ENCODE data around the gene XCL1. TPM values are rescaled to one million over a fixed set of nuclear protein-coding genes. Genes with fewer than 3 reads are reported as not detected.

The XCL1 gene
- total RNA-seq, 1 experiment from 2014 or later = not detected

DNA sequence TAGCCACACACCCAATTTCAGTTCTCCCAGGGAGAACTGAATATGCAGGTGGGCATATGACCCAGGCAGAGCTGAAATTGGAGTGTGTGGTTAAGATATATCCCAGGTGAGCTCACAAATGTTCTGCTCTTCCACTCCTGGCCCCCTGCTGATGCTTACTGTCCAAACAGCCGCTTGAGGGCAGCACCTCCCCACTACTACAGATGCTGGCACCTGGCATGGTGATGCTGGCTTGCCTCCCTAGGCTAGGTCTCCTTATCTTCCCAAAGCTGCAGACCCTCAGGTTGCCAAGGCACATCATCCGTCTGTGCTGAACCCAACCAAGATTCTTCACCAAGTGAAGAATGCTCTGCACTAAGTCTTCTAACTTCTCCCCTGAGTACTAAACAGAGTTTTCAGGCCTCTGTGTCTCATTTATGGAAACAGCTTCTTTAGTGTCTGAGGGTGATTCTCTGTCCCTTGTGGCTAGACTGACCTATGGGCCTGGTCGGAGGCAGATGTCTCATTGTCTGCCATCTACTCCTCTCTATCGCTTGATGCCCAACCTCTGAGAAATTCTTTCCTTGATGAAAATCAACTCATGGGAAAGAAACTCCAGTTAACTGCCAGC, 27.2 kb downstream of the XCL1 start:
- no peaks in the 10 kb centered on the region for H3K27me3 ChIP-seq (ENCODE audit: insufficient read depth, low read depth)
- TF ChIP-seq, protein P1, sequence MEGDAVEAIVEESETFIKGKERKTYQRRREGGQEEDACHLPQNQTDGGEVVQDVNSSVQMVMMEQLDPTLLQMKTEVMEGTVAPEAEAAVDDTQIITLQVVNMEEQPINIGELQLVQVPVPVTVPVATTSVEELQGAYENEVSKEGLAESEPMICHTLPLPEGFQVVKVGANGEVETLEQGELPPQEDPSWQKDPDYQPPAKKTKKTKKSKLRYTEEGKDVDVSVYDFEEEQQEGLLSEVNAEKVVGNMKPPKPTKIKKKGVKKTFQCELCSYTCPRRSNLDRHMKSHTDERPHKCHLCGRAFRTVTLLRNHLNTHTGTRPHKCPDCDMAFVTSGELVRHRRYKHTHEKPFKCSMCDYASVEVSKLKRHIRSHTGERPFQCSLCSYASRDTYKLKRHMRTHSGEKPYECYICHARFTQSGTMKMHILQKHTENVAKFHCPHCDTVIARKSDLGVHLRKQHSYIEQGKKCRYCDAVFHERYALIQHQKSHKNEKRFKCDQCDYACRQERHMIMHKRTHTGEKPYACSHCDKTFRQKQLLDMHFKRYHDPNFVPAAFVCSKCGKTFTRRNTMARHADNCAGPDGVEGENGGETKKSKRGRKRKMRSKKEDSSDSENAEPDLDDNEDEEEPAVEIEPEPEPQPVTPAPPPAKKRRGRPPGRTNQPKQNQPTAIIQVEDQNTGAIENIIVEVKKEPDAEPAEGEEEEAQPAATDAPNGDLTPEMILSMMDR (conservative IDR thresholded peaks at IDR 0.05) = peak; percentile 95
- TF ChIP-seq EZH2 (IDR thresholded peaks at IDR 0.05; ENCODE audit: low read depth) = no peak

DNA sequence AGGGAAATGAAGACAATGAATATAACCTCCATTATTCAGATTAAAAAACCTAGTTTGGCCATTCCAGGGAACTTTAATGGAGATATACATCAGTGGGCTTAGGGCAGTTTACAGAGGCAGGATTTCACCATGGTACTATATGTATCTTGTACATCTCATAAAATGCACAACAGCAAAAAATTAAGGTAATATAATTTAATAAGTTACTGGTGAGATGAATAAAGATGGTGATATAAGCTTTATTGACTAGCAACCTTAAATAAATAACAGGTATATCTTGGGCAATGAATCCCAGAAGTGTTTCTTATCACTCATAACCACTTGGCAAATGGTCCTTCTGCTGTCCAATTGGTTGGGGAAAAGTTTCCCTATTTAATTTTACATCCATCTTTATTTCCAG, 29.0 kb downstream of the XCL1 start:
- Histone ChIP-seq H3K4me1 (replicated peaks; ENCODE audit: insufficient read depth) (no peaks in the 10 kb centered on the region), H3K27ac (no peak overlapping the region), H3K4me3 (no peak overlapping the region), H4K20me1 (ENCODE audit: insufficient read depth) (no peaks in the 10 kb centered on the region), H3K4me2 (no peak overlapping the region), H2AFZ (no peak overlapping the region), H3K9me2 (ENCODE audit: insufficient read depth) (no peaks in the 10 kb centered on the region), H3K9me3 (ENCODE audit: insufficient read depth, low read depth) (no peaks in the 10 kb centered on the region), H3F3A (ENCODE audit: insufficient read depth, low read depth) (no peaks in the 10 kb centered on the region), H3K79me2 (ENCODE audit: low read depth) (no peaks in the 10 kb centered on the region), H3K27me3 (ENCODE audit: insufficient read depth, low read depth) (no peaks in the 10 kb centered on the region), H3K36me3 (ENCODE audit: low read depth) (no peaks in the 10 kb centered on the region)
- no TSS peak for BruUV-seq (replicated peaks)
- ChIA-PET POLR2A (ENCODE audit: unreplicated experiment) (no interaction called here), CTCF (interaction anchor here (0.7 kb wide), 1 partner anchor 32 kb away, joined by 3 read pairs; no protein-coding TSS in a partner anchor)
- TF ChIP-seq, protein P1 (conservative IDR thresholded peaks at IDR 0.05) = no peak
- TF ChIP-seq EZH2 (IDR thresholded peaks at IDR 0.05; ENCODE audit: low read depth) = no peak
- no peak for DNase-seq
- intact Hi-C loops (cut with micrococcal nuclease; ENCODE audit: unreplicated experiment) = loop anchor here (2.0 kb wide), 1 partner anchor 103 kb away; no protein-coding TSS in a partner anchor

More for the DNA sequence above, 27.2 kb downstream of the XCL1 start:
- ChIA-PET CTCF (interaction anchor here (0.6 to 1.8 kb wide), 16 partner anchors 25 to 942 kb away, joined by 3 to 28 read pairs (median 4); partner anchors contain the start of genes BLZF1 and NME7), POLR2A (ENCODE audit: unreplicated experiment) (interaction anchor here (0.6 to 0.7 kb wide), 2 partner anchors 235 to 530 kb away, joined by 3 to 8 read pairs; no protein-coding TSS in a partner anchor)
- H3F3A ChIP-seq (ENCODE audit: insufficient read depth, low read depth) = no peaks in the 10 kb centered on the region
- no peaks in the 10 kb centered on the region for H4K20me1 ChIP-seq (ENCODE audit: insufficient read depth)
- H3K9me2 ChIP-seq (ENCODE audit: insufficient read depth) = no peaks in the 10 kb centered on the region
- H3K9me3 ChIP-seq (ENCODE audit: insufficient read depth, low read depth) = no peaks in the 10 kb centered on the region
- 0 out of 2 replicates have a peak, but pooled peaks cover 5% of the 10 kb centered on the region for H3K4me1 ChIP-seq (replicated peaks; ENCODE audit: insufficient read depth)
- H3K79me2 ChIP-seq (ENCODE audit: low read depth) = no peaks in the 10 kb centered on the region
- no TSS peak for BruUV-seq (replicated peaks)
- H3K36me3 ChIP-seq (ENCODE audit: low read depth) = no peaks in the 10 kb centered on the region
- no peak overlapping the region for H2AFZ ChIP-seq
- intact Hi-C loops (cut with micrococcal nuclease; ENCODE audit: unreplicated experiment) = loop anchor here (1.0 to 5.0 kb wide), 7 partner anchors 105 to 943 kb away; no protein-coding TSS in a partner anchor
- no peak overlapping the region for H3K4me3 ChIP-seq
- H3K27ac ChIP-seq = no peak overlapping the region
- no peak overlapping the region for H3K4me2 ChIP-seq
- DNase-seq = peak; percentile 47 to 71

DNA sequence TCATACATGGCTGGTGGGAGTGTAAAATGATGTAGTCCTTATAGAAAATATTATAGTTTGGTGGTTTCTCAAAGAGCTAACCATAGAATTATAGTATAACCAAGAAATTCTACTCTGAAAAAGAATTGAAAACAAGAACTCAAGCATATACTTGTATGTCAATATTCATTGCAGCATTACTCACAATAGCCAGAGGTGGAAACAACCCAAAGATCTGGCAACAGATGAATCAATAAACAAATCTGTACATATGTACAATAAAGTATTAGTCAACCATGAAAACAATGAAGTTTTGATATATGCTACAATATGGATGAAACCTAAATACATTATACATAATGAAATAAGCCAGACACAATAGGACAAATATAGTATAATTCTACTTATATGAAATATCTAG, 29.7 kb downstream of the XCL1 start:
- H3K4me2 ChIP-seq = no peak overlapping the region
- H3K9me2 ChIP-seq (ENCODE audit: insufficient read depth) = no peaks in the 10 kb centered on the region
- no peaks in the 10 kb centered on the region for H3K4me1 ChIP-seq (replicated peaks; ENCODE audit: insufficient read depth)
- H3F3A ChIP-seq (ENCODE audit: insufficient read depth, low read depth) = no peaks in the 10 kb centered on the region
- no peaks in the 10 kb centered on the region for H3K36me3 ChIP-seq (ENCODE audit: low read depth)
- H2AFZ ChIP-seq = no peak overlapping the region
- no TSS peak for BruUV-seq (replicated peaks)
- CTCF ChIA-PET = interaction anchor here (0.7 kb wide), 1 partner anchor 32 kb away, joined by 3 read pairs; no protein-coding TSS in a partner anchor
- H3K27me3 ChIP-seq (ENCODE audit: insufficient read depth, low read depth) = no peaks in the 10 kb centered on the region
- no peaks in the 10 kb centered on the region for H3K79me2 ChIP-seq (ENCODE audit: low read depth)
- no peaks in the 10 kb centered on the region for H3K9me3 ChIP-seq (ENCODE audit: insufficient read depth, low read depth)
- TF ChIP-seq, protein P1 (conservative IDR thresholded peaks at IDR 0.05) = no peak
- TF ChIP-seq EZH2 (IDR thresholded peaks at IDR 0.05; ENCODE audit: low read depth) = no peak
- POLR2A ChIA-PET (ENCODE audit: unreplicated experiment) = no interaction called here
- intact Hi-C loops (cut with micrococcal nuclease; ENCODE audit: unreplicated experiment) = no loop called here
- no peak for DNase-seq
- no peak overlapping the region for H3K27ac ChIP-seq
- no peak overlapping the region for H3K4me3 ChIP-seq
- no peaks in the 10 kb centered on the region for H4K20me1 ChIP-seq (ENCODE audit: insufficient read depth)

All from PC-9 (cell line).